Measurements from ENCODE around the gene PCGF3.

The PCGF3 gene, protein sequence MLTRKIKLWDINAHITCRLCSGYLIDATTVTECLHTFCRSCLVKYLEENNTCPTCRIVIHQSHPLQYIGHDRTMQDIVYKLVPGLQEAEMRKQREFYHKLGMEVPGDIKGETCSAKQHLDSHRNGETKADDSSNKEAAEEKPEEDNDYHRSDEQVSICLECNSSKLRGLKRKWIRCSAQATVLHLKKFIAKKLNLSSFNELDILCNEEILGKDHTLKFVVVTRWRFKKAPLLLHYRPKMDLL

DNA sequence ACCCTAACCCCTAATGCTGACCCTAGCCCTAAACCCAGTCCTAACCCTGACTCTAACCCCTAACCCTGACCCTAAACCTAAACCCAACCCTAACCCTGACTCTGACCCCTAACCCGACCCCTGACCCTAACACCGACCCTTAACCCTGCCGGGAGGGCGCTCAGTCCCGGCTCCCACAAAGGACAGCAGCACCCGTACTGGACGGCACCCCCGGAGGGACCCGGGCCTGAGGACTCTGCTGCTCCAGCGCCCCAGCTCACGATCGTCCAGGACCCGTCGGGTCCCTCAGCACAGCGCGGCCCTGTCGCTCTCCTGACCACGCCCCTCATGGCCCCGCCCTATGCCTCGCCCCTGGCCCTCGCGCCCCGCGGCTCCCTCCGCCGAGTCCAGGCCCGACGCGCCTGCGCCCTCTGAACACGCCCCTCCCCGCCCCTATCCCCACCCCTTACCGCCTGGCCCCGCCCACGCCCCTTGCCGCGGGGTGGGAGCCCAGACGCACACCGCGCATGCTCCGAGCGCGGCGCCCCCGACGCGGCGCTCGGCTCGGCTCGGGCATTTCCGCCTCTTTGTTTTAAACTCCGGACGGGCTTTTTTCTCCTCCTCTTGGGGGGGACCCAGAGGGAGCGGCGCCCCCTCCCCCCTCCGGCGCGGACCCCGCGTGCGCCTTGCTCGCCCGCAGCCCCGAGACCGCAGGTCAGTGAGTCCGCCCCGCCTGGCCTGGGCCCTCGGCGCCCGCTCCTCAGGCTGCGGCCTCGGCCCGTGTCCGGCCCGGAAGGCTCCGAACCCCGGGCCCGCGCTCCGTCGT lies at the start of gene PCGF3:
Gene PCGF3 (plus strand): TSS at position 555 of the 805 bp plus-strand sequence. CDS start 27,849 bp downstream, outside the sequence.
- TF ChIP-seq, protein P1, sequence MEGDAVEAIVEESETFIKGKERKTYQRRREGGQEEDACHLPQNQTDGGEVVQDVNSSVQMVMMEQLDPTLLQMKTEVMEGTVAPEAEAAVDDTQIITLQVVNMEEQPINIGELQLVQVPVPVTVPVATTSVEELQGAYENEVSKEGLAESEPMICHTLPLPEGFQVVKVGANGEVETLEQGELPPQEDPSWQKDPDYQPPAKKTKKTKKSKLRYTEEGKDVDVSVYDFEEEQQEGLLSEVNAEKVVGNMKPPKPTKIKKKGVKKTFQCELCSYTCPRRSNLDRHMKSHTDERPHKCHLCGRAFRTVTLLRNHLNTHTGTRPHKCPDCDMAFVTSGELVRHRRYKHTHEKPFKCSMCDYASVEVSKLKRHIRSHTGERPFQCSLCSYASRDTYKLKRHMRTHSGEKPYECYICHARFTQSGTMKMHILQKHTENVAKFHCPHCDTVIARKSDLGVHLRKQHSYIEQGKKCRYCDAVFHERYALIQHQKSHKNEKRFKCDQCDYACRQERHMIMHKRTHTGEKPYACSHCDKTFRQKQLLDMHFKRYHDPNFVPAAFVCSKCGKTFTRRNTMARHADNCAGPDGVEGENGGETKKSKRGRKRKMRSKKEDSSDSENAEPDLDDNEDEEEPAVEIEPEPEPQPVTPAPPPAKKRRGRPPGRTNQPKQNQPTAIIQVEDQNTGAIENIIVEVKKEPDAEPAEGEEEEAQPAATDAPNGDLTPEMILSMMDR (IDR thresholded peaks at IDR 0.05) = no peak

DNA sequence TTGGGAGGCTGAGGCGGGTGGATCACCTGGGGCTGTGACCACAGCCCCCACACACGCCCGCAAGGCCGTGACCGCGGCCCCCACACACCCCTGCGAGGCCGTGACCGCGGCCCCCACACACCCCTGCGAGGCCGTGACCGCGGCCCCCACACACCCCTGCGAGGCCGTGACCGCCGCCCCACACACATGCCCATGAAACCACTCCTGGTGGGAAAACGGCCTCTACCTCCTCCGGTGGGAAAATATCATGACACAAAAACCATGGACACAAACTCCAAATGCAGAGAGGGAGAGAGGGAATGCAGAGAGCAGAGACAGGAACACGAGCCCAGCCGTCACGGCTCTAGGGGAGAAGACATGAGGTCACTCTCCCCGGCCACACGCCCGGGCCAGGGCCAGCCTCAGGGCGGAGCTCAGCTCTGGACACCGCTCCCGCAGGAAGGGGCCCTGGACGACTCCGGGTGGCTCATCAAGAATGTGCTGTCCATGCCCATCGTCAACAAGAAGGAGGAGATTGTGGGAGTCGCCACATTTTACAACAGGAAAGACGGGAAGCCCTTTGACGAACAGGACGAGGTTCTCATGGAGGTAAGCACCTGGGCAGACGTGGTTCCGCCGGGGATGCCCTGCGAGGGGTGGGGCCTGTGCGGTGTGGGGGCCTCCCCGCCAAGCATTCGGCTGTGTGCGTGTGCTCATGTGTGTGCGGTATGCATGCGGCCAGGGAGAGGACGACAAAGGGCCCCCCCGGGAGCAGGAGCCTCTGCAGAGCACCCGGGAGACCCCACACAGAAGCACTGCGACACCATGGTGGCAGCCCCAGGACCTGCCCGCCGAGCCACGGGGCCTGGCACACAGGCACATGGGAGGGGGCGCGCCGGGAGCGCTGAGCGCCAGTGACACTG lies 48.9 kb upstream of the PCGF3 start:
- TF ChIP-seq, protein P1 (IDR thresholded peaks at IDR 0.05) = no peak

DNA sequence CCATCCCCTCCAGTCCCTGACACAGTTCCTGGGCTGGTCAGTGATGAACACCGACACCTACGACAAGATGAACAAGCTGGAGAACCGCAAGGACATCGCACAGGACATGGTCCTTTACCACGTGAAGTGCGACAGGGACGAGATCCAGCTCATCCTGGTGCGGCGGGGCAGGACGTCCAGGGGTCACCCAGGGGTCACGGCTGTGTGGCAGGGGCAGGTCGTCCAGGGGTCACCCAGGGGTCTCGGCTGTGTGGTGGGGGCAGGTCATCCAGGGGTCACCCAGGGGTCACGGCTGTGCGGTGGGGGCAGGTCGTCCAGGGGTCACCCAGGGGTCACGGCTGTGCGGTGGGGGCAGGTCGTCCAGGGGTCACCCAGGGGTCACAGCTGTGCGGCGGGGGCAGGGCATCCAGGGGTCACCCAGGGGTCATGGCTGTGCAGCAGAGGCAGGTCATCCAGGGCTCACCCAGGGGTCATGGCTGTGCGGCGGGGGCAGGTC lies 48.2 kb upstream of the PCGF3 start:
- TF ChIP-seq, protein P1 (IDR thresholded peaks at IDR 0.05) = no peak

DNA sequence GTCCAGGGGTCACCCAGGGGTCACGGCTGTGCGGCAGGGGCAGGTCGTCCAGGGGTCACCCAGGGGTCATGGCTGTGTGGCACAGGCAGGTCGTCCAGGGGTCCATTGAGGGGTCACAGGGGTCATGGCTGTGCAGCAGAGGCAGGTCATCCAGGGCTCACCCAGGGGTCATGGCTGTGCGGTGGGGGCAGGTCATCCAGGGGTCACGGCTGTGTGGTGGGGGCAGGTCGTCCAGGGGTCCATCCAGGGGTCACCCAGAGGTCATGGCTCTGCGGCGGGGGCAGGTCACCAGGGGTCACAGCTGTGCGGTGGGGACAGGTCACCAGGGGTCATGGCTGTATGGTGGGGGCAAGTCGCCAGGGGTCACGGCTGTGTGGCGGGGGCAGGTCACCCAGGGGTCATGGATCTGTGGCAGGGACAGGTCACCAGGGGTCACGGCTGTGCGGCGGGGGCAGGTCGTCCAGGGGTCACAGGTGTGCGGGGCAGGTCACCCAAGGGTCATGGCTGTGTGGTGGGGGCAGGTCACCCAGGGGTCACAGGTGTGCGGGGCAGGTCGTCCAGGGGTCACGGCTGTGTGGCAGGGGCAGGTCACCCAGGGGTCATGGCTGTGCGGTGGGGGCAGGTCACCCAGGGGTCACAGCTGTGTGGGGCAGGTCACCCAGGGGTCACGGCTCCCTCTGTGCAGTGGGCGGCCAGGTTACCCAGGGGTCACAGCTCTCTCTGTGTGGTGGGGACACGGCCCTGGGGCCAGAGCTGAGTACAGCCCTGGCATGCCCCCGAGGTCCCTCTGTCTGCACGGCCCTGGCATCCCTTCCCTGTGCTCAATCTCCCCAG lies 47.6 kb upstream of the PCGF3 start:
- TF ChIP-seq, protein P1 (IDR thresholded peaks at IDR 0.05) = no peak

DNA sequence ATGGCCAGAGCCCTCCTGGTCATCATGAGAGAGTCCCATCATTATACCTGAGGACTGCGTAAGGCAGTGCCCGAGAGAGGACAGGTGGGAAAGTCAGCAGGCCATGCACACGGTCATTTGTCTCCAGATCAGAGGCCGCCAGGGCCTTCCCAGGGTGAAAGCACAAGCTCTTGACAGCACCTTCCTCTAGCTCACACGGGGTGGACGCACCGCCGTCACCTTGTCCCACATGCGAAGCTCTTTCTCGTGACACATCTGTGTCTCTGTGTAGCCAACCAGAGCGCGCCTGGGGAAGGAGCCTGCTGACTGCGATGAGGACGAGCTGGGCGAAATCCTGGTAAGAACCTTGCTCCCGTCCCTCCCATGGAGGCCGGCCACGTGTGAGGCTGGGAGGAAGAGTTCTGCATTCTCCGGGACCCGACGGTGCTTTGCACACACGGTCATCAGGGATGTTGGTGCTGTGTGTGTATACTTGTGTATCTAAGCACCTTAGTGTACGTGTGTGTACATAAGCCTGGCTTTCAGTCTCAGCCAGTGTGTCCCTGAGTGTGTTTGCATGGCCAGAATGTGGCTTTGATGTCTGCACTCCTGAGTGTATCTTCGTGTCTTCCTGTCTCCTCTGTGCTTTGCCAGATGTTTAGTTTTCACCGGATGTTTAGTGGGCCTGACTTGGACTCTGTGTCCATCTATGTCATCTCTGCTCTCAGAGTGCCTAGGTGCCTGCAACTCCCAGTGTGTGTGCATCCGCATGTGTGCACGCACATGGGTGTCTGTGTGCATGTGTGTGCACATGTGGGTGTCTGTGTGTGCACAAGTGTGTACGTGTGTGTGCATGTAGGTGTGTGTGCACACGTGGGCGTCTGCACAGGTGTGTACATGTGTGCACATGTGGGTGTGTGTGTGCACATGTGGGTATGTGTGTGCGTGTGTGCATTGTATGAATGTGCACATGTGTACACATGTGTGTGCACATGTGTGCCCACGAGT lies 46.7 kb upstream of the PCGF3 start:
- TF ChIP-seq, protein P1 (IDR thresholded peaks at IDR 0.05) = no peak

DNA sequence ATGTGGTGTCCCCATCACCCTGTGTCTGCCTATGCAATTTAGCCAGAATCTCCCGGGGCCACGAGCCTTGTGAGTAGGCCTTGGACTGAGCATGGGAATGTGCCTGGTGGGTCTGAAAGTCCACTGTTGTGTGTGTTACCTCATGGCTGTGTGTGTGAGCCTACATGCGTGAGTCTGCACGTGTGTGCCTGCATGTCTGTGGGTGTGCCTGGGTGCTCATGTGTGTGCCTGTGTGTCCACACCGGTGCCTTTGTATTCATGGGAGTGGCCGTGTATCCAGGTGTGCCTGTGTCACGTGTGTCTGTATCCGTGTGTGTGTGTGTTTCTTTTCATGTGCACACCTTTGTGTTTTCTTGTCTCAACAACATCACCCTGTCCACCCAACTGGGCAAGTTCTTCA lies 45.8 kb upstream of the PCGF3 start:
- TF ChIP-seq, protein P1 (IDR thresholded peaks at IDR 0.05) = no peak

Data from LNCAP (cell line).